Measurements from ENCODE around the gene KRTAP9-1. TPM values are rescaled to one million over a fixed set of nuclear protein-coding genes. Genes with fewer than 3 reads are reported as not detected.
"Not testable (repeated sequence)": the region's sequence is repeated elsewhere in the genome, so short reads cannot be mapped to it uniquely, and the experiment has no call there.

Gene KRTAP9-1
- total RNA-seq (2021) (not detected in 2 replicates), Bru-seq, nascent RNA (not detected), BruChase-seq, experiment 1, labeled RNA remaining after a 2-hour chase (not detected), BruChase-seq, experiment 2, labeled RNA remaining after a 6-hour chase (not detected)
- long read RNA-seq, result 0 reads

- H3K4me1 ChIP-seq (replicated peaks; ENCODE audit: insufficient read depth); H3F3A ChIP-seq (ENCODE audit: insufficient read depth, low read depth); H3K4me3 ChIP-seq; intact Hi-C loops (cut with micrococcal nuclease; ENCODE audit: unreplicated experiment); BruUV-seq (replicated peaks); H3K4me2 ChIP-seq; H3K36me3 ChIP-seq (ENCODE audit: low read depth); H3K9me2 ChIP-seq (ENCODE audit: insufficient read depth); DNase-seq; H4K20me1 ChIP-seq (ENCODE audit: insufficient read depth); H2AFZ ChIP-seq; H3K79me2 ChIP-seq (ENCODE audit: low read depth); H3K27ac ChIP-seq; H3K9me3 ChIP-seq (ENCODE audit: insufficient read depth, low read depth); H3K27me3 ChIP-seq (ENCODE audit: insufficient read depth, low read depth); POLR2A ChIA-PET (ENCODE audit: unreplicated experiment): not testable (repeated sequence)
- CTCF ChIA-PET, result interaction anchor here (0.8 kb wide), 1 partner anchor 22 kb away, joined by 4 read pairs; no protein-coding TSS in a partner anchor
Observed at GRCh38 chr17:41189837-41190318, at the start of gene KRTAP9-1. KRTAP9-1 (plus strand) TSS chr17:41189887; CDS start chr17:41189887, 0 bp downstream.

GRCh38 chr17:41140360-41141131 lies 49.1 kb upstream of the KRTAP9-1 start, which contains the start of gene KRTAP4-6:
KRTAP4-6 (minus strand) TSS chr17:41140544; CDS start chr17:41140487, 57 bp downstream.
- Histone ChIP-seq H3K4me1 (replicated peaks; ENCODE audit: insufficient read depth) (peaks cover 17% of the 10 kb centered on the region), H3K4me3 (no peak within 1 kb of the TSS), H3K36me3 (ENCODE audit: low read depth) (no peaks in the 10 kb centered on the region), H3K9me3 (ENCODE audit: insufficient read depth, low read depth) (peaks cover 9% of the 10 kb centered on the region), H3K9me2 (ENCODE audit: insufficient read depth) (no peaks in the 10 kb centered on the region), H3K4me2 (peak within 1 kb of the TSS; percentile 19; the same call in 1 of the 2 replicates), H3F3A (ENCODE audit: insufficient read depth, low read depth) (peaks cover 16% of the 10 kb centered on the region; the same call in 1 of the 2 replicates), H3K79me2 (ENCODE audit: low read depth) (no peaks in the 10 kb centered on the region), H4K20me1 (ENCODE audit: insufficient read depth) (no peaks in the 10 kb centered on the region), H2AFZ (no peak within 1 kb of the TSS), H3K27ac (peak within 1 kb of the TSS; percentile 94), H3K27me3 (ENCODE audit: insufficient read depth, low read depth) (no peaks in the 10 kb centered on the region)
- peak; percentile 24 to 96 for DNase-seq
- CTCF ChIA-PET, result interaction anchor here (0.6 to 0.7 kb wide), 2 partner anchors 182 to 409 kb away, joined by 3 to 5 read pairs; no protein-coding TSS in a partner anchor
- intact Hi-C loops (cut with micrococcal nuclease; ENCODE audit: unreplicated experiment), result loop anchor here (1.0 kb wide), 1 partner anchor 225 kb away; no protein-coding TSS in a partner anchor
- TF ChIP-seq EZH2 (IDR thresholded peaks at IDR 0.05; ENCODE audit: low read depth), result no peak
- TF ChIP-seq CTCF (conservative IDR thresholded peaks at IDR 0.05), result no peak
- BruUV-seq (replicated peaks), result no TSS peak
- POLR2A ChIA-PET (ENCODE audit: unreplicated experiment), result interaction anchor here (0.7 kb wide), 1 partner anchor 381 kb away, joined by 4 read pairs; no protein-coding TSS in a partner anchor

- Histone ChIP-seq H3K4me2 (peak overlapping the region; percentile 6; the same call in 1 of the 2 replicates), H3F3A (ENCODE audit: insufficient read depth, low read depth) (peaks cover 16% of the 10 kb centered on the region; the same call in 1 of the 2 replicates), H3K4me1 (replicated peaks; ENCODE audit: insufficient read depth) (peaks cover 17% of the 10 kb centered on the region), H3K79me2 (ENCODE audit: low read depth) (no peaks in the 10 kb centered on the region), H3K9me2 (ENCODE audit: insufficient read depth) (no peaks in the 10 kb centered on the region), H2AFZ (no peak overlapping the region), H4K20me1 (ENCODE audit: insufficient read depth) (no peaks in the 10 kb centered on the region), H3K9me3 (ENCODE audit: insufficient read depth, low read depth) (peaks cover 9% of the 10 kb centered on the region), H3K36me3 (ENCODE audit: low read depth) (no peaks in the 10 kb centered on the region), H3K27ac (peak overlapping the region; percentile 94), H3K27me3 (ENCODE audit: insufficient read depth, low read depth) (no peaks in the 10 kb centered on the region), H3K4me3 (no peak overlapping the region)
- TF ChIP-seq CTCF (conservative IDR thresholded peaks at IDR 0.05) (no peak), EZH2 (IDR thresholded peaks at IDR 0.05; ENCODE audit: low read depth) (no peak)
- ChIA-PET POLR2A (ENCODE audit: unreplicated experiment) (interaction anchor here (0.7 kb wide), 1 partner anchor 245 kb away, joined by 9 read pairs; no protein-coding TSS in a partner anchor), CTCF (no interaction called here)
- intact Hi-C loops (cut with micrococcal nuclease; ENCODE audit: unreplicated experiment), result no loop called here
- no peak for DNase-seq
- BruUV-seq (replicated peaks), result no TSS peak
Observed at GRCh38 chr17:41141361-41141760, 48.3 kb upstream of the KRTAP9-1 start.
